Activated naive CD8-positive, alpha-beta T cell treated with anti-CD3 and anti-CD28 coated beads, Interleukin-2, amount 50 U/mL, for 24 hours (primary cell): Measurements from ENCODE around the gene S100P.

Experiments used
- ATAC-seq: fragments of 150-1000 bp; cut with Tn5 transposase; one replicate; pipeline ENCODE4 v1.10.0; 2021
- DNase-seq: peaks from one replicate; pipeline ENCODE4 v3.0.0; 2021
- H3K27ac Mint-ChIP-seq: one replicate; pipeline ENCODE4 v1.8.0; 2021; ENCODE audit warnings: mild to moderate bottlenecking, mixed read lengths
- H3K27me3 Mint-ChIP-seq: one replicate; pipeline ENCODE4 v1.8.0; 2021; ENCODE audit warnings: mixed read lengths
- H3K36me3 Mint-ChIP-seq: one replicate; pipeline ENCODE4 v1.8.0; 2021; ENCODE audit warnings: low read depth, mixed read lengths
- H3K4me1 Mint-ChIP-seq: one replicate; pipeline ENCODE4 v1.8.0; 2021; ENCODE audit warnings: mixed read lengths
- H3K4me3 Mint-ChIP-seq: one replicate; pipeline ENCODE4 v1.8.0; 2021; ENCODE audit warnings: mild to moderate bottlenecking, moderate library complexity, mixed read lengths
- H3K9me3 Mint-ChIP-seq: one replicate; pipeline ENCODE4 v1.8.0; 2021; ENCODE audit warnings: mixed read lengths

S100P gene

DNA sequence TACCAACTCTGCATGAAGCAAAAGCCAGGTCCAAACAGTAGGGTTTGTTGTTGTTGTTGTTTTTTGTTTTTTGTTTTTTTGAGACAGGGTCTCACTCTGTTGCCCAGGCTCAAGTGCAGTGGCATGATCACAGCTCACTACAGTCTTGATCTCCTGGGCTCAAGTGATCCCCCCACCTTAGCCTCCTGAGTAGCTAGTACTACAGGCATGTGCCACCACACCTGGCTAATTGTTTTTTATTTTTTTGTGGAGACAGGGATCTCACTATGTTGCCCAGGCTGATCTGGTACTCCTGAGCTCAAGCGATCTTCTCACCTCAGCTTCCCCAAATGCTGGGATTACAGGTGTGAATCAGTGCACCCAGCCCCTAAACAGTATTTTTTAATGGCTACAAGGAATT is 6.2 kb downstream of the S100P start:
- peaks cover 57% of the 10 kb centered on the region for H3K4me1 Mint-ChIP-seq
- peaks cover 23% of the 10 kb centered on the region for H3K36me3 Mint-ChIP-seq
- H3K27me3 Mint-ChIP-seq: no peaks in the 10 kb centered on the region
- no peak for DNase-seq
- no peak for ATAC-seq
- H3K4me3 Mint-ChIP-seq: no peak overlapping the region
- H3K27ac Mint-ChIP-seq: peak overlapping the region; percentile 4
- no peaks in the 10 kb centered on the region for H3K9me3 Mint-ChIP-seq

DNA sequence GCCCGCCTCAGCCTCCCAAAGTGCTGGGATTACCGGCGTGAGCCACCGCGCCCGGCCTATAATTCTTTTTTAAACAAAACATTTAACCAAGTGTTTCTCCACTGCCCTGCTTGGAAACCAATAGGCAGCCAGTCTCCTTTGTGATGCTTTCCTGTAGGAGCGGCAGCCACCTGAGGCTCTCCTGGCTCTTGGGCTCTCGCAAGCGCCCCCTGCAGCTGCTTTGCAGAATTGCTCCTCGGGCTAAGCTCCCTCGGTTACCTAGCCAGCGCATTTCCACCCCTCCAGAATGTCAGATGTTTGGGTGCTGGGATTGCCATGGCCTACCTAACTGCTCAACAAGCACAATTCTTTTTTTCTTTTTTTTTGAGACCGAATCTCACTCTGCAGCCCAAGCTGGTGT is 7.7 kb downstream of the S100P start:
- Mint-ChIP-seq H3K27ac (no peak overlapping the region), H3K4me3 (no peak overlapping the region), H3K36me3 (peaks cover 32% of the 10 kb centered on the region), H3K27me3 (no peaks in the 10 kb centered on the region), H3K9me3 (no peaks in the 10 kb centered on the region), H3K4me1 (peaks cover 58% of the 10 kb centered on the region)
- DNase-seq (peak; percentile 64), ATAC-seq (no peak)

DNA sequence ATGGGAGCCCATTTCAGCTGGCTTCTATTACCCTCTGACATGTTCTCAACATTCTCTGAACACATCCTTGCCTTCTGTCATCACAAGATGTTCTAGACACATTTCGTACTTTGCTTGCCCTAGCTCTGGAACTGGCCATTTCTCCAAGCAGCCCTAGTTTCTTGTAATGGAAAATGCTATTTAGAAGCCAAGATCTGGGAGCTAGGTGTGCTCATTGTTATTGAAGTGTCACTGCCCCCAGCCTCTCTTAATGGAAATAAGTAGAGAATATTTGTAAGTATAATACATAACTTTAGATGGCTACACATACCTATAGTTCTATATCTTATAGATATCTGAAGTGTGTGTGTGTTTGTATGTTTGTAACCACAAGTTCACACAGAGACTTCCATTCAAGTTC is 9.1 kb downstream of the S100P start:
- no peak overlapping the region for H3K4me3 Mint-ChIP-seq
- H3K4me1 Mint-ChIP-seq: peaks cover 63% of the 10 kb centered on the region
- DNase-seq (no peak), ATAC-seq (no peak)
- H3K9me3 Mint-ChIP-seq: no peaks in the 10 kb centered on the region
- H3K27ac Mint-ChIP-seq: peak overlapping the region; percentile 43
- H3K36me3 Mint-ChIP-seq: peaks cover 39% of the 10 kb centered on the region
- no peaks in the 10 kb centered on the region for H3K27me3 Mint-ChIP-seq

DNA sequence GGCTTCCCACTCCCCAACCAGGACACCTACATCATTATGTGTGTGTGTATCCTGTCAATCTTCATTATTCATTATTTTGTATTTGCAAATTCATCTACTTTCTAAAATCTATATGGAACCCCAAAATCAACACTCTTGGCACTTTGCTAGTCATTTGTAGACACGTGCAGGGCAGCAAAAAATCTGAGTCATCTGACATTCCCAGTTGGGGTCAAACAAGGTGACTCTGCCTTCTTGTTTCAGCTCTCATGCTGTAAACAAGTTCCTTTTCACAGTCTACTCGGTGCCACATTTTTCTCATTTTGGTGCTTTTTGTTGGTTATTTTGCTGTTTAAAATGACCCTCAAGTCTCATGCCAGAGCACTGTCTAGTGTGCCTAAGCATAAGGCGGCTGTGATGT is 10.1 kb downstream of the S100P start:
- H3K36me3 Mint-ChIP-seq: peaks cover 45% of the 10 kb centered on the region
- no peaks in the 10 kb centered on the region for H3K27me3 Mint-ChIP-seq
- DNase-seq (no peak), ATAC-seq (peak; percentile 29)
- no peak overlapping the region for H3K4me3 Mint-ChIP-seq
- no peaks in the 10 kb centered on the region for H3K9me3 Mint-ChIP-seq
- H3K4me1 Mint-ChIP-seq: peaks cover 66% of the 10 kb centered on the region
- peak overlapping the region; percentile 51 for H3K27ac Mint-ChIP-seq

DNA sequence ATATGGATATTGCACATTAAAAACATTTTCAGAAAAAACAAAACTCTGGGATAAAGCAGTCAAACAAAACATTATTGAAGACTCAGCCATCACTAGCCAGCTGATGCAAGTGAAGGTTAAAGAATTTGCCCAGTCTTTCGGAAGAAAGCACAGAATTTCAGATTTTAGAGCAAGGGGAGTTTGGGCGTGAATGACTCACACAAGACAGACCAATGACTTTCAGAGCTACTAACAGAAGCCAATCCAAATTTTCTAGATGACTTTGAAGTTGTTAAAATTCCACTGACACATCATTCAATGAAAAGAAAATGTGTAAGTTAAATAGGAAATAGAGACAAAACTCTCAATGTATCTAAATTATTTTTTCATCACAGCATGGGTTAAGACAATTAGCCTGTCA is 12.0 kb downstream of the S100P start:
- Mint-ChIP-seq H3K36me3 (peaks cover 47% of the 10 kb centered on the region), H3K9me3 (no peaks in the 10 kb centered on the region), H3K4me1 (peaks cover 66% of the 10 kb centered on the region), H3K27ac (peak overlapping the region; percentile 59), H3K27me3 (no peaks in the 10 kb centered on the region), H3K4me3 (peak overlapping the region; percentile 12)
- peak; percentile 42 for ATAC-seq
- DNase-seq: no peak

DNA sequence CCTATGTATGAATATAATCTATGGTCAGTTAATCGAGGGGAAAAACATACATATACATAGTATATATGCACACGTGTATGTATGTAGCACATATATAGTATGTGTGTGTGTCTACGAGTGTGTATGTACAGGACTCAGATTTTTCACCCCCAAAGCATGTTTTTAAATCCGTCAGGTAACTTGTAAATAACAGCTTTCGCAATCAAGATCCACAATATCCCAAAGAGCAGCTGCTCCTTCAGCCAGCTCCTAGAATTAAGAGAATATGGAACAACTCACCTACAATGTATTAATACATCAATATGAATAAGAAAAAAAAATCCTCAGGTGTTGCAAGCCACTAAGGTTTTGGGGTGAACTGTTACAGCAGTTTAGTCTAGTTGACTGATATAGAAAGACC is 12.5 kb downstream of the S100P start:
- peak overlapping the region; percentile 36 for H3K4me3 Mint-ChIP-seq
- peaks cover 71% of the 10 kb centered on the region for H3K4me1 Mint-ChIP-seq
- peaks cover 45% of the 10 kb centered on the region for H3K36me3 Mint-ChIP-seq
- H3K9me3 Mint-ChIP-seq: no peaks in the 10 kb centered on the region
- H3K27ac Mint-ChIP-seq: peak overlapping the region; percentile 59
- no peaks in the 10 kb centered on the region for H3K27me3 Mint-ChIP-seq
- DNase-seq (no peak), ATAC-seq (no peak)

DNA sequence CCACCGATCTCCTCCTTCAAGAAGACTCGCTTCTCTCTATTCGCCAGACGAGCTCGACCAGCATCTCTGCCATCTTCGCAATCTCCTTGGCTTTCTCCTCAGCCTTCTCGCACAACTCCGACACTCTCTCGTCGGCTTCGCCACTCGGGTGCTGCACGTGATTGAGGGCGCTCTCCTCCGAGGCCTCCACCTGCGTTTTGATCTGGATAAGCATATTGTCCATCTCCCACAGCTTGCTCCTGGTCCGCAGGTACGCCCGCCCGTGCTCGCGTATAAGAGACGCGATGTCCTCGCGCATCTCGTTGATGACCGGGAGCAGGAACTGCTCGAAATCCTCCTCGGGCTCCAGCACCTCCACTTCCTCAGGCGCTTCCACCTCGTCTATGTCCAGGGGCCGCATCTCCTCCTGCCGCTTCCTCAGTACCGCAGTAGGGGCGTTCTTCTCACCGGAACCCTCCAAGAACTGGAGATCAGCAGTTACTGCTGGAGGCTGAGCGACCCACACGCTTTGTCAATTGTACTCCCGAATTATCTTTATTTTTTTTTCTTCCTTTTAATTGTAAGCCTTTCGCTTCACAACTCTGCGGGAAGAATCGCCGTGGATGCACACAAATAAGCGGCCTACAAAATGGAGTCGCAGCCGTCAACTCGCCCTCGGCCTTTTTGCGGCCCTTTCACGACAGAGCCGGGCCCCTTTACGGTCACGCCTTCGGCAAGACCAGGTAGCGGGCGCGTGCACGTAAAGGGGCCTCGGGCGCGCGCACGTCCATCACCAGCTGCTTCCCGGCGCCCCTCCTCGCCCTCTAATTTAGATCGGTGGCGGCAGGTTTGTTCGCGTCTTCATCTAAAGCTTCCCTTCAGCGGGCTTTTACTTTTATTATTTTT is 15.8 kb downstream of the S100P start, which contains the start of gene MRFAP1L1:
Gene MRFAP1L1 (minus strand): TSS at position 636 of the 885 bp plus-strand sequence. CDS start 236 bp downstream, at position 400.
- H3K4me1 Mint-ChIP-seq: peaks cover 56% of the 10 kb centered on the region
- no peaks in the 10 kb centered on the region for H3K27me3 Mint-ChIP-seq
- ATAC-seq (peak; percentile 64), DNase-seq (peak; percentile 96)
- H3K36me3 Mint-ChIP-seq: peaks cover 31% of the 10 kb centered on the region
- peak within 1 kb of the TSS; percentile 97 for H3K4me3 Mint-ChIP-seq
- H3K27ac Mint-ChIP-seq: peak within 1 kb of the TSS; percentile 93
- H3K9me3 Mint-ChIP-seq: no peaks in the 10 kb centered on the region

DNA sequence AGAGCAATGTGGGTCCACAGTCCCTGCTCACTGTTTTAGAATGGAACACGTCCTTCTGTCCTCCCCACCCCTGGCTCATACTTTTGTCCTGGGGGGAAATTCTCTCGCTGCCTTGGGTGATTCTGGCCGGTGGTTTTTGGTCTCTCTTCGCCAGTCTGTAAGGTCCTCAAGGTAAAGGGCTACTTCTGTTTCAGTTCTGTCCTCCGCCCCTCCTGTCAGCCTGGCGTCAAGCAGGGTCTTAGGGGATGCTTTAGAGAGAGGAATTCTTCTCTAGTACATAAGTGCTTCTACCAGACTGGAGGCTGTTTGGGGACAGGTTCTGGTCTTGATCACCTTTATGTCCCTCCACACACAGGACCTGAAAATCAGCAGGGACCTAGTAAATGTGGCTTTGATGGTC is 16.6 kb downstream of the S100P start:
- Mint-ChIP-seq H3K27ac (peak overlapping the region; percentile 93), H3K36me3 (peaks cover 27% of the 10 kb centered on the region), H3K4me3 (peak overlapping the region; percentile 97), H3K27me3 (no peaks in the 10 kb centered on the region), H3K9me3 (no peaks in the 10 kb centered on the region), H3K4me1 (peaks cover 51% of the 10 kb centered on the region)
- DNase-seq (no peak), ATAC-seq (no peak)

DNA sequence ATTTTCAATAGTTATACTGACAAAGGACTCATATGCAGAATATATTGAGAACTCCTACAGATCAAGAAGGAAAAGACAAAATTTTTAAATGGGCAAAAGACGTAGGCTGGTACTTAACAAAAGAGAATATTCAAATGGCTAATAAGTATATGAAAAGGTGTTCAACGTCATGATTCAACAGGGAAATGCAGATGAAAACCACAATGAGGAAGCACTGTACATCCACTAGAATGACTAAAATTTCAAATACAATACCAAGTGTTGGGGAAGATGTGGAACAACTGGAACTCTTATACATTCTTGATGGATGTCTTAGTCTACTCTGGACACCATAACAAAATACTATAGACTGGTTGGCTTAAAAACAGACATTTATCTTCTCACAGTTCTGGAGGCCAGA is 17.3 kb downstream of the S100P start:
- ATAC-seq: no peak
- H3K4me3 Mint-ChIP-seq: no peak overlapping the region
- peaks cover 24% of the 10 kb centered on the region for H3K36me3 Mint-ChIP-seq

DNA sequence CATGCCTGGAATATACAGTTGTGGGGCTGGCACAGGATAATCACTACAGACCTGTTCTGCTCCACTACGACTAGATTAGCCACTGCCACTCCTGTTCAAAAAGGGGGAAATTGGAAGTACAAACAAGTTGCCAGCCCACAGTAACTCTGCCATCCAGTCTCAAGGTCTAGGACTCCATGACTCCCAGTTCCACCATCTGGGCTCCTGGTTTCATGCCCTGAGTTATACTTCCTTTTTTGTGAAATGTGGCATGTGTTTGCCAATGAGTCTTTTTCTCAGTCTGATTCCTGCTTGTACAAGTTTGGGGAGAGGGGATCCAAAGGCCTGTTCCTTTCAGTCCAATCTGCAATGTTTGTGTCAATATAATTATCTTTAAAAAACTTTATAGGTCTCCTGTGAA is 21.3 kb downstream of the S100P start:
- Mint-ChIP-seq H3K36me3 (peaks cover 6% of the 10 kb centered on the region), H3K4me3 (peak overlapping the region; percentile 9), H3K27me3 (peaks cover 3% of the 10 kb centered on the region), H3K4me1 (peaks cover 36% of the 10 kb centered on the region), H3K27ac (peak overlapping the region; percentile 32), H3K9me3 (no peaks in the 10 kb centered on the region)
- no peak for DNase-seq
- ATAC-seq: no peak

More for the DNA sequence above, 17.3 kb downstream of the S100P start:
- no peaks in the 10 kb centered on the region for H3K9me3 Mint-ChIP-seq
- no peak overlapping the region for H3K27ac Mint-ChIP-seq
- H3K27me3 Mint-ChIP-seq: peaks cover 3% of the 10 kb centered on the region
- H3K4me1 Mint-ChIP-seq: peaks cover 51% of the 10 kb centered on the region
- no peak for DNase-seq

DNA sequence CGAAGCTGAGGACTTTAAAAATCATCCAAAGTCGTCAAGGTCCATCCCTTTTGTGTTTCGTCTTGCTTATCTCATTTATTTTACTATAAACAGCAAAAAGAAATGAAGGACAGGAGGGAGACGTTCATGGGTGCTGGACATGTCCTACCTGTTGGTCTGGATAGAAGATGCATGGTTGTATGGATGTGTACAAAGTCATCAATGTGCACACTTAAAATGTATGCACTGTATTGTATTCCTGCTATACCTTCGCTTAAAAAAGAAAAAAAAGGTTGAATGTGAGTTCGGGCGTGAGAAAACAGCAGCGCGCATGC is 22.0 kb downstream of the S100P start:
- peaks cover 35% of the 10 kb centered on the region for H3K4me1 Mint-ChIP-seq
- DNase-seq (no peak), ATAC-seq (no peak)
- H3K36me3 Mint-ChIP-seq: peaks cover 6% of the 10 kb centered on the region
- peaks cover 3% of the 10 kb centered on the region for H3K27me3 Mint-ChIP-seq
- peak overlapping the region; percentile 99 for H3K27ac Mint-ChIP-seq
- no peaks in the 10 kb centered on the region for H3K9me3 Mint-ChIP-seq
- peak overlapping the region; percentile 91 for H3K4me3 Mint-ChIP-seq

DNA sequence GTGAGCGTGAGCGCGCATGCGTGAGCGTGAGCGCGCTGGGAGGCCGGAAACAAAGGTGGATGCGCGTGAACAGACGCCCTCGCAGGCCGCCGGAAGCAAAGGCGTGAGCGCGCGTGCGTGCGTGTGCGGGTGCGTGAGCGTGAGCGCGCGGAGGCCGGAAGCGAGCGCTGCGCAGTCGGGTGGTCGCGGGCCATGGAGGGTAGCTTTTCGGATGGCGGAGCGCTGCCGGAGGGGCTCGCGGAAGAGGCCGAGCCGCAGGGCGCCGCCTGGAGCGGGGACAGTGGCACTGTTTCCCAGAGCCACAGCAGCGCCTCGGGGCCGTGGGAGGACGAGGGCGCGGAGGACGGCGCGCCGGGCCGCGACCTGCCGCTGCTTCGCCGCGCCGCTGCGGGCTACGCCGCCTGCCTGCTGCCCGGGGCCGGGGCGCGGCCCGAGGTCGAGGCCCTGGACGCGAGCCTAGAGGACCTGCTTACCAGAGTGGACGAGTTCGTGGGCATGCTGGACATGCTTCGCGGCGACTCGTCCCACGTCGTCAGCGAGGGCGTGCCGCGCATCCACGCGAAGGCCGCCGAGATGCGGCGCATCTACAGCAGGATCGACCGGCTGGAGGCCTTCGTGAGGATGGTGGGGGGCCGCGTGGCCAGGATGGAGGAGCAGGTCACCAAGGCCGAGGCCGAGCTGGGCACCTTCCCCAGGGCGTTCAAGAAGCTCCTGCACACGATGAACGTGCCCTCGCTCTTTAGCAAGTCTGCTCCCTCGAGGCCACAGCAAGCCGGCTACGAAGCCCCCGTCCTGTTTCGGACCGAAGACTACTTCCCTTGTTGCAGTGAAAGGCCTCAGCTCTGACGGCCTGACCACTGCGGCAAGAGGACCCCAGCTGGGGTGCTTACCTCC is 22.6 kb downstream of the S100P start, which contains the start of gene BLOC1S4:
Gene BLOC1S4 (plus strand): TSS at position 157 of the 894 bp plus-strand sequence. CDS start 36 bp downstream, at position 193.
- peak; percentile 89 for DNase-seq
- Mint-ChIP-seq H3K9me3 (no peaks in the 10 kb centered on the region), H3K4me3 (peak within 1 kb of the TSS; percentile 91), H3K27me3 (peaks cover 3% of the 10 kb centered on the region), H3K27ac (peak within 1 kb of the TSS; percentile 99), H3K36me3 (peaks cover 6% of the 10 kb centered on the region), H3K4me1 (peaks cover 31% of the 10 kb centered on the region)
- ATAC-seq: peak; percentile 81

DNA sequence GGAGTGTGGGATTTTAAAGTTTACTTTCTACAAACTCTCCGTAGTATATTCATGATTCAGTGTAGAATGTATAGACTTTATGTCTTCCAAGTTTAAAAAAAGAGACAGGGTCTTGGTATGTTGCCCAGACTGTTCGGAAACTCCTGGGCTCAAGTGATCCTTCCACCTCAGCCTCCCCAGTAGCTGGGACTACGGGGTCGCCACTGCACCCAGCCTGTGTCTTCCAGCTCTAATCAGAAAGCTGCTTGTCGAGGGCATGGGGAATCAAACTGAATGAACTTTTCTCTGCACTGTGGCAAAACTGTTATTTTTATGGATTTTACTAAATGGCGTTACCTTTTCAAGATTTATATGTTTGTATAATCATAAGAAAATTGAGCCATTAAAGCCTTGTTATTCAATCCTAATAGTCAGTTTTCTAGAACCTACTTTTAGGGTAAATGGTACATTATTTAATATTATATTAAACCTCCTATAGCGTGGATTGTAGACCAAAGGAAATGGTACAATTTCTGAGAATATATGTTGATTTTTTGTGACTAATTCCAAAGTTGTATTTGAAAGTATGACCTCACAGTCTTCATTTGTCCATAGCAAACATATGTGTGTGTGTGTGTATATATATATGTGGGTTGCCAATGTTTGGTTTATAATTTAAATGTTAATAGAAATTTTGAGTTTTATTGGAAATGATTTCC is 23.4 kb downstream of the S100P start:
- H3K4me1 Mint-ChIP-seq: peaks cover 31% of the 10 kb centered on the region
- no peaks in the 10 kb centered on the region for H3K9me3 Mint-ChIP-seq
- DNase-seq: no peak

DNA sequence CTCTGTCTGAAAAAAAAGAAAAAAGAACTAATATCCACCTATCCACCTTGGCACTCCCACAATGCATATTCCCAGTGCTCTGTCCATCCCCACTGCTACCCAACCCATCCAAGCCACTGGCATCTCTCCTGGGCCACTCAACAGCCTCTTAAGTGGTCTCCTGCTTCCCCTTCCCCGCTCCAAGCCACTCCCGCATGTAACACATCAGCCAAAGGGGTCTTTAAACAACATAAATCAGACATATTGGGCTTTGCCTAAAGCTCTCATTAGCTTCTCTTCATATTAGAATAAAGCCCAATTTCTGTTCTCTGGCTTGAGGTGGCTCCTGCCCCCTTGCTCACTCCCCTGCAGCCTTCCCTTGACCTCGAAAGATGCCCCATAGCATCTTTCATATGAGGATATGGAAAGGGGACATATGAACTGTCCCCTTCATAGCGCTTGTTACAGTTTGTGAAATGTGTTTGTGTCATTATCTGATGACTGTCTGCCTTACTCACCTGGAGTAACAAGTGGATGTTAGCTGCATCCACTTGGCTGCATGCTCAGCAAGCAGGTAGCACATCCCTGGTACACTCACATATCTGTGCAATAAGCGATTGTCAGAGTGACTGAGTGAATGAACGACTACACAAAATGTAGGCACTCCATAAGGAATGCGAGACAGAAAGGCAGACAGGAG is 25.4 kb downstream of the S100P start:
- DNase-seq: no peak
- peaks cover 31% of the 10 kb centered on the region for H3K4me1 Mint-ChIP-seq
- H3K27me3 Mint-ChIP-seq: peaks cover 3% of the 10 kb centered on the region
- ATAC-seq: no peak
- H3K36me3 Mint-ChIP-seq: peaks cover 6% of the 10 kb centered on the region
- peak overlapping the region; percentile 12 for H3K4me3 Mint-ChIP-seq
- peak overlapping the region; percentile 5 for H3K27ac Mint-ChIP-seq
- H3K9me3 Mint-ChIP-seq: no peaks in the 10 kb centered on the region

More for the DNA sequence above, 23.4 kb downstream of the S100P start:
- peaks cover 3% of the 10 kb centered on the region for H3K27me3 Mint-ChIP-seq
- peak overlapping the region; percentile 89 for H3K27ac Mint-ChIP-seq
- H3K4me3 Mint-ChIP-seq: peak overlapping the region; percentile 91
- peaks cover 6% of the 10 kb centered on the region for H3K36me3 Mint-ChIP-seq
- ATAC-seq: no peak
